Measurements from ENCODE around the gene PSME2. TPM values are rescaled to one million over a fixed set of nuclear protein-coding genes. Genes with fewer than 3 reads are reported as not detected.

Gene PSME2
- polyA plus RNA-seq, 1 donor from 2014 or later = 73.3 TPM

GRCh38 chr14:24113801-24114531, 32.4 kb downstream of the PSME2 start:
- H3K36me3 ChIP-seq (ENCODE audit: insufficient read depth, low read length) = no peaks in the 10 kb centered on the region
- peak overlapping the region; percentile 99 for H2AFZ ChIP-seq (ENCODE audit: low read depth, low read length)
- TF ChIP-seq RAD21 (conservative IDR thresholded peaks at IDR 0.05) = peak; percentile 34
- no peak for TF ChIP-seq EP300 (conservative IDR thresholded peaks at IDR 0.05; ENCODE audit: poor library complexity, severe bottlenecking)
- no peak for TF ChIP-seq MXI1 (conservative IDR thresholded peaks at IDR 0.05; ENCODE audit: poor library complexity, severe bottlenecking)
- peak; percentile 36 for TF ChIP-seq SMC3 (conservative IDR thresholded peaks at IDR 0.05; ENCODE audit: poor library complexity)
- peak; percentile 85 for TF ChIP-seq POLR2AphosphoS5 (IDR thresholded peaks at IDR 0.05)
- no peak for TF ChIP-seq EZH2 (IDR thresholded peaks at IDR 0.05; ENCODE audit: borderline replicate concordance, insufficient read depth, low read length, poor library complexity, severe bottlenecking)
- TF ChIP-seq REST (IDR thresholded peaks at IDR 0.05; ENCODE audit: borderline replicate concordance) = peak; percentile 17
- peak; percentile 7 for TF ChIP-seq CTCF (IDR thresholded peaks at IDR 0.05; ENCODE audit: poor library complexity, severe bottlenecking)
- peak; percentile 52 for TF ChIP-seq TAF1 (IDR thresholded peaks at IDR 0.05; ENCODE audit: low read depth)
- H3K27me3 ChIP-seq (ENCODE audit: insufficient read depth, low read depth, low read length) = no peaks in the 10 kb centered on the region
- H3K79me2 ChIP-seq (replicated peaks; ENCODE audit: insufficient read depth, low read length) = peaks cover 10% of the 10 kb centered on the region
- no peaks in the 10 kb centered on the region for H3F3A ChIP-seq (ENCODE audit: insufficient read depth, low read length, poor library complexity, severe bottlenecking)
- H3K4me3 ChIP-seq (ENCODE audit: low read length) = peak overlapping the region; percentile 89
- no peaks in the 10 kb centered on the region for H3K9me3 ChIP-seq (ENCODE audit: low read length)
- no peaks in the 10 kb centered on the region for H4K20me1 ChIP-seq (ENCODE audit: insufficient read depth)
- H3K4me2 ChIP-seq (ENCODE audit: low read length) = peak overlapping the region; percentile 84
- peak overlapping the region; percentile 98 for H3K9ac ChIP-seq (ENCODE audit: low read length)
- H3K27ac ChIP-seq (ENCODE audit: low read length) = peak overlapping the region; percentile 100
- H3K9me2 ChIP-seq (ENCODE audit: insufficient read depth, low read length) = no peaks in the 10 kb centered on the region

GRCh38 chr14:24113379-24113800, 33.0 kb downstream of the PSME2 start:
- H3K9me3 ChIP-seq (ENCODE audit: low read length) = no peaks in the 10 kb centered on the region
- no peaks in the 10 kb centered on the region for H3K27me3 ChIP-seq (ENCODE audit: insufficient read depth, low read depth, low read length)
- H3K4me2 ChIP-seq (ENCODE audit: low read length) = peak overlapping the region; percentile 84
- peak overlapping the region; percentile 89 for H3K4me3 ChIP-seq (ENCODE audit: low read length)
- no peaks in the 10 kb centered on the region for H3K9me2 ChIP-seq (ENCODE audit: insufficient read depth, low read length)
- no peaks in the 10 kb centered on the region for H4K20me1 ChIP-seq (ENCODE audit: insufficient read depth)
- peak overlapping the region; percentile 100 for H3K27ac ChIP-seq (ENCODE audit: low read length)
- H3F3A ChIP-seq (ENCODE audit: insufficient read depth, low read length, poor library complexity, severe bottlenecking) = no peaks in the 10 kb centered on the region
- H3K36me3 ChIP-seq (ENCODE audit: insufficient read depth, low read length) = no peaks in the 10 kb centered on the region
- peaks cover 10% of the 10 kb centered on the region for H3K79me2 ChIP-seq (replicated peaks; ENCODE audit: insufficient read depth, low read length)
- peak overlapping the region; percentile 99 for H2AFZ ChIP-seq (ENCODE audit: low read depth, low read length)
- TF ChIP-seq MXI1 (conservative IDR thresholded peaks at IDR 0.05; ENCODE audit: poor library complexity, severe bottlenecking) = no peak
- no peak for TF ChIP-seq CTCF (IDR thresholded peaks at IDR 0.05; ENCODE audit: poor library complexity, severe bottlenecking)
- TF ChIP-seq POLR2AphosphoS5 (IDR thresholded peaks at IDR 0.05) = no peak
- TF ChIP-seq EZH2 (IDR thresholded peaks at IDR 0.05; ENCODE audit: borderline replicate concordance, insufficient read depth, low read length, poor library complexity, severe bottlenecking) = no peak
- TF ChIP-seq RAD21 (conservative IDR thresholded peaks at IDR 0.05) = no peak
- no peak for TF ChIP-seq TAF1 (IDR thresholded peaks at IDR 0.05; ENCODE audit: low read depth)
- no peak for TF ChIP-seq EP300 (conservative IDR thresholded peaks at IDR 0.05; ENCODE audit: poor library complexity, severe bottlenecking)
- no peak for TF ChIP-seq SMC3 (conservative IDR thresholded peaks at IDR 0.05; ENCODE audit: poor library complexity)
- TF ChIP-seq REST (IDR thresholded peaks at IDR 0.05; ENCODE audit: borderline replicate concordance) = no peak
- peak overlapping the region; percentile 98 for H3K9ac ChIP-seq (ENCODE audit: low read length)

Data from neural cell (in vitro differentiated cells).